ENCODE data around the gene HSD17B10.
"Not testable (repeated sequence)": the region's sequence is repeated elsewhere in the genome, so short reads cannot be mapped to it uniquely, and the experiment has no call there.

Gene HSD17B10

DNA sequence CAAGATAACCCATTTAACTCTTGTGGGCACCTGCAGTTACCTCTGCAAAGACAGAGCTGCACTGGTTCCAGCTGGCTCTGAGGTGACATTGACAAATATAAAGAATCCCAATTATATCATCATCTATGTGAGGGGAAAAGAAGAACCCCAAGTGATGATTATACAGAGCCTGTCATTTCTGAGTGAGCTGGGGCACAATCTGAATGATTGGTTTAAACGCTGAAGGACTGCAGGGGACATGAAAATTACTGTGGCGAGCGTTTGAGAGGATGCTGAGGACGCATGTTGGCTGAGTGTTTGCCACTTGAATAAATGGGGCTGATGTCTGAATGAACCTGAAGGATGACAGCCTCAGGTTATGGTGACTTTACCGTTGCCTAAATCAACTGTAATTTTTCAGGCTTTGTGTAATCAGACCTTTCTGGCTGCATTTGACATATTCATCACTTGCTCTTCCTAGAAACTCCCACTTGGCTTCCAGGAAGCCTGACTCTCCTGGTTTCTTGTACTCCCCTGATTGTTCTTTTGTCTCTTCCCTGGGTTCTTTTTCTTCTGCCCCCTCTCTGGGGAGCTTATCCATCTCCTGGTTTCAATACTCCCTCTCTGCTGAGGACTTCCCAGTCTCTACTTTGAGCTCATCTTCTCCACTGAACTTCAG, 4.1 kb upstream of the HSD17B10 start:
- peak in 1 of 51 donors; percentile 0 for DNase-seq

DNA sequence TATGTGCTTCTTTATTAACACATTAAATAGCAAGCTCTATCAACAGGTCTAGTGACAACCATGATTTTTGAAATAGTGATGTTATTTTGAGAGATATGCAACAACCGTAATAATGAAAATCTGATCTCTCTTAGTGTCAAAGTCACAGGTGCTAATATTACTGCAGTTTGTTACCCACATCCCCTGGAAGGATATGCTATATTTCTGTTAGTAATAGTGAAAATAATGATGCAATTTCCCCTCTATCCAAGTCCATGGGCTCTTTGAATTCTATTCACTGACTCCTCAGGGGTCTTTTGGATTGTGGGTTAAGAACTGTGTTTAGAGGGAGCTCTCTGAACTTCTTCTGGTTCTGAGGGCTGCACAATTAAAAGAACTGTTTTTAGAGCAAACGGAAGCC, 3.0 kb upstream of the HSD17B10 start:
- no peak for DNase-seq

DNA sequence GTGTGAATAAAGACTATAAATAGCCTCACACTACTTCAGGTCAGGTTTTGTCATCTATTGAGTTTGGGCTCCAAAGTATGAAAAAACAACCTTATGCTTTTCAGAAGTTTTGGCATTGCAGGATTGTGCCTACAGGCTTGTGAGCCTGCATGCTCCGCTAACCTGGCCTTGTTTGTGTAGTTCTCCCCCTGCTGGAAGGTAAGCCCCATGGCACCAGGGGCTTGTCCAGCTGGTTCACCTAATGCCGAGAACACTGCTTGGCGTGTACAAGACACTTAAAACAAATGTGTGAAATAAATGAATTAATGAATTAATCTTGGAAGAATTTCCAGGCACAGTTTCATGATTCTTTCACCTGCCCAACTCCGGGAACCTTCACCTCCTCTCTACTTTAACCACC, 1.8 kb upstream of the HSD17B10 start:
- DNase-seq: peak in 25 of 51 donors; percentile 0 to 44 (median 8)

DNA sequence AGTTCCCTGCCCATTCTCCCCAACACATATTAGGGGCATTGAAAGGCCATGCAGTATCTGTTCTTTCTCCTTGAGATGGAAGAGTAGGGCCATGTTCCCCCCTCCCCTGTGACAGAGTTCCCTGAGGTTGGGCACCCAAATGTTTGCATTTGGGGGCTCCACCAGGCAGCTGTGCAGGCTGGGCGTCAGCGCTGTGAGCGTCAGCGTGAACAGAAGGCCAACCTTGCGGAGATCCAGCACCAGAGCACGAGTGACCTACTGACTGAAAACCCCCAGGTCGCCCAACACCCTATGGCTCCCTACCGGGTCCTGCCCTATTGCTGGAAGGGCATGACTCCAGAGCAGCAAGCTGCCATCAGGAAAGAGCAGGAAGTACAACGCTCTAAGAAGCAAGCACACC, 3.9 kb downstream of the HSD17B10 start:
- DNase-seq: no peak

DNA sequence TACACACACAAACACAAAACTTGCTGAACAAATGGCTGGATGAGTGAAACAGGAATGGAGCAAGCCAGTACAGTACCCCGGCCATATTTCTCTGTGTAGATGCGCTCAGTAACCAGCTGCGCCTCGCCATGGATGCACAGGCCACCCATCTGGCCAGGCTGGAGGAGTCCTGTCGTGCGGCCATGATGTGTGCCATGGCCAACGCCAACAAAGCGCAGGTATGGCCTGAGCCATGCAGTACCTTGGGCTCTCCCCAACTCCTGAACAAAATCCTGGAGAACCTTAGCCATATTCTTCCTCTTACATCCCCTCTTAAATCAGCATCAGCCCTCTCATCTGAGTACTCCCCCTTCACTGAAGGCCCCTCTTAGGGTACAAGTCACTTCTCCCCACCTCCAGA, 4.4 kb downstream of the HSD17B10 start:
- no peak for DNase-seq

DNA sequence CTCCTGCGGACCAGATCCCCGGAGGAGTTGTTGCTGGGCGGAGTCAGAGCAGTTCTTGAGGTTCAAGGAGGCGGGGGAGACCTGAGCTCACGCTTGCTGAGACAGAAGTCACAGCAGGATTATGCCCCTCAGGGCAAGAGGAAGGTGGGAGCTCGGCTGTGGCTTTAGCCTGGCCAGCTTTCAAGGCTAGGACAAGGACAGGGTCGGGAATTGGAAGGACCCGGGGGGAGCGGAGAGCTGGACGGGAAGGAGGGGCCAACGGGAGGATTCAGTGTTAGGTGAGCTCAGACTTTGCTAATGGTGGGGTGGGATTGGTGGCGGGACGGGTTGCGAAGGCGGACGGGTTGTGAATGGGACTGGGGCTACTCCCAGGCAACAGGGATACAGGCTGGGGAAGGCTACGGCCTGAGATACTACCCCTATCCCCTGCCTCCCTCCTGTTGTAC, 11.3 kb downstream of the HSD17B10 start, which contains the start of gene RIBC1:
Gene RIBC1 (plus strand): TSS at position 13 of the 446 bp plus-strand sequence. CDS start 3,404 bp downstream, outside the sequence.
- peak in 5 of 51 donors; percentile 13 to 47 (median 18) for DNase-seq

DNA sequence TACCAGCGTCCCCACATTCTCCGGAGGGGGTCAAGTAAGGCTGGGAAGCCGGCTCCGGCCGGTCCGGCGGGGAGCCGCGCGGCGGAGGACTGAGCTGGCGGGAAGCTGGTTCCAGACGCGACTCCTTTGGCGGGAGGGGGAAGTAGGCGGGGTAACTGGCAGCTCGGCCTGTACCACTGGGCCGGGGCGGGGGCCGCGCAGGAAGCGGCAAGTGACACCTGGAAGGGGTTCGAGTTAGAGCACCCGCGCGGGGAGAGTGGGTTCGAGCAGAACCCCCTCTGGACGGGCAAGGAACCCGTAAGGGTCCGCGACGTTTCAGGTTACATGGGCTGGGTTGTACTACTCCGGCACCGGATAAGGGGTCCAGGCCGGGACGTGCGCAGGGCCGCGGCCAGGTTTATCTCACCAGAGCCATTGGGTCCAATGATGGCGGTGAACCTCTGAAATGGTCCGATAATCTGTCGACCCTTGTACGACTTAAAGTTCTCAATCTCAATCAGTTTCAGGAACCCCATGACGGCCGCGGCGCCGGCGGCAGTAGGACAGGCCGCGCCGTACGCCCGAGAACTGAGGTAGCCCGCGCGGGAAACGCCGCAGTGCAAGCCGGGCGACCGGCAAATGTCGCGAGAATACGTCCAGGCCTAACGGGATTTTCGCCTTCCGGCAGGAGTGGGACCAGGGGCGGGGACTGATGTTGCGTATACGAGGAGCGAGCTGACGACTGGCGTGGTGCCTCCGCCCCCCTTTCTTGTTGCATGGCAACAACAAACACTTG, 11.9 kb downstream of the HSD17B10 start, which contains the start of gene SMC1A:
Gene SMC1A (minus strand): TSS at position 569 of the 775 bp plus-strand sequence. CDS start 54 bp downstream, at position 515.
- peak; percentile 28 to 98 (median 88) for DNase-seq

DNA sequence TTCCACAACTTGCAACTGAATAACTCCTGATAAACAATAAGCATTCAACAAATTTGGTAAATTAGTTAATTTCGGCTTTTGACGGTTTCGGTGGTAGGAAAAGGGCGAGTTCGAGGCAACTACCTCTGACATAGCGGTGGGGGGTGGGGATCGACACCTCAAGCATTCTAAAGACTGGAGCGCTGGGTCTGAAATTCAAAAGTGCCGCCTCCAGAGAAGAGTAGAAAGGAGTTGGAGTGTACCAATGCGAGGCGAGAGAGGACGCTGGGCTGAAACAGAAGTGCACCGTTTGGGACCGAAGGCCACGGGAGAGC, 12.4 kb downstream of the HSD17B10 start:
- DNase-seq: no peak

DNA sequence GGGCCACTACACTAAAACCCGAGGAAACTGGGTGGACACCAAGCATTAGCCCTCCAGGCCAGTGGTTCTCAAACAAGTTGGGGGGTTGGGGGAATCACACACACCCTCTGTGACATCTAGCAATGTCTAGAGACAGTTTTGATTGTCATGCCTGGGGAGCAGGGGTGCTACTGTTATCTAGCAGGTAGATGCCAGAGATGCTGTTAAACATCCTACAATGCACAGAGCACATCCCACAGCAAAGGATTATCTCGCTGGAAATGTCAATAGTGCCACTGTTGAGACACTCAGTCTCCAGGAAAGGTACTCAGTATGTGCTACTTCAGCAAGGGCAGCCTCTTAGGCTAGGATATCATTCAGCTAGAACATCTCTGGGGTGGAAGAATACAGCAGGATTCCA, 13.0 kb downstream of the HSD17B10 start:
- DNase-seq: no peak

DNA sequence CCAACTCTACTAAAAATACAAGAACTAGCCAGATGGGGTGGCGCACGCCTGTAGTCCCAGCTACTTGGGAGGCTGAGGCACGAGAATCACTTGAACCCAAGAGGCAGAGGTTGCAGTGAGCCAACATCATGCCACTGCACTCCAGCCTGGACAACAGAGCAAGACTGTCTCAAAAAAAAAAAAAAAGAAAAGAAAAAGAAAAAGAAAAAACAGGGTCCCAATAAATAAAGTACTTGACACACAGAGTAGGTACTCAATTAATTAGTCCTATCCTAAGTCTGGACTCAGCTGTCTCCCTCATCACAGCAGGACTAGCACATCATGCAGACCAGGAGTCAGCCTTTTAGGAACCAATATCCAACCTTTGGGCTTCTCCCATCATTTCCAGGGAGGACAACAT, 13.8 kb downstream of the HSD17B10 start:
- not testable (repeated sequence) for DNase-seq

DNA sequence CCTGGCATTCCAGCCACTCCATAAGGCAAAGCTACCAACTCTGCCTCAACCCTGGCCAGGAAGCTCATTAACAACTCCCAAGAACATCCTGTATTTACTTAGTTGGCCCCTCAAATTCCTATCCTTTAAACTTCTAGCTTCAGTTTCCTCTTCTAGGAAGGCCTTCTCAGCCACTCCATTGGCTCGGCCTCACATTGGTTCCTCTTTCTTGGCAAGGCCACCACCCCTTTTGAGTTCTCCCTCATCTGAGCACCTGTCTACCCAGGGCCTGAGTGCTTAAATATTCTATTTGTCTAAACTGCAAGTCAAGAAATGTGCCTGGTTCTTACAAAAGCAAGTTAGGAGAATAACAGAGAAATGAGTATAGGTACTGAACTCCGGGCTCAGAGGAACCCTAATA, 21.7 kb downstream of the HSD17B10 start:
- DNase-seq: no peak

DNA sequence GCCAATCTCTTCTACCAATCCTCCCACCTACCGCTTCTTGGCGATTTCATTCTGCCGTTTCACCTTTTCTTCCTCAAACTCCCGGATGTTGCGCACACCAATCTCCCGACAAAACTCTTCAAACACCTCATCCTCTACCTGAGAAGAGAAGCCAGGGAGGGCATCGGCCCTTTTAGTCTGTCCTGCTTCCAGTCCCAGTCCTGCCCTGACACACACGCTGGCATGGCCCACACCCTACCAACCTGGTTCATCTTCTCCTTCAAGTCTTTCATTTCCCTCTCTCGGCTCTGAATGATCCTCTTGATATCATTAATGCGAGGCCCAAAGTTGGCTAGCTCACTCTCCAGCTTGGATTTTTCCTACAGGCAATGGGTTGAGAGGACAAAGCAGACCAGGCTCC, 30.6 kb downstream of the HSD17B10 start:
- DNase-seq: no peak

DNA sequence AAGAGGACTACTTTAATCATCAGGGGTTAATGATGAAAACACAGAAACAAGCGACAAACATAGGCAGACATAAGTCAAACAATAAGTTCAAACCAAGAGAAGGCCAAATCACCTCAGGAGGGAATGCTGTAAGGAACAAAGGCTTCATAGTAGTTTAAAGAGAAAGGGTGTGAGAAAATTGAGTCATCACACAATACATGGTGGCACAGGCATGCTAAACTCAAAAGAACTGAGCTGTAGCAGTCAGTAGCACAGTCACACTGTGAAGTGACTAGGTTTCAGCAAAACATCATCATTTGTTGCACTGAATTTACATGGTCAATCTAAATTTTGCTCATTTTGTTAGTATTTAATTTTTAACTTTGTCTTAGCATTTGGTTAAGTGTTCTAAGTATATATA, 36.0 kb downstream of the HSD17B10 start:
- no peak for DNase-seq

DNA sequence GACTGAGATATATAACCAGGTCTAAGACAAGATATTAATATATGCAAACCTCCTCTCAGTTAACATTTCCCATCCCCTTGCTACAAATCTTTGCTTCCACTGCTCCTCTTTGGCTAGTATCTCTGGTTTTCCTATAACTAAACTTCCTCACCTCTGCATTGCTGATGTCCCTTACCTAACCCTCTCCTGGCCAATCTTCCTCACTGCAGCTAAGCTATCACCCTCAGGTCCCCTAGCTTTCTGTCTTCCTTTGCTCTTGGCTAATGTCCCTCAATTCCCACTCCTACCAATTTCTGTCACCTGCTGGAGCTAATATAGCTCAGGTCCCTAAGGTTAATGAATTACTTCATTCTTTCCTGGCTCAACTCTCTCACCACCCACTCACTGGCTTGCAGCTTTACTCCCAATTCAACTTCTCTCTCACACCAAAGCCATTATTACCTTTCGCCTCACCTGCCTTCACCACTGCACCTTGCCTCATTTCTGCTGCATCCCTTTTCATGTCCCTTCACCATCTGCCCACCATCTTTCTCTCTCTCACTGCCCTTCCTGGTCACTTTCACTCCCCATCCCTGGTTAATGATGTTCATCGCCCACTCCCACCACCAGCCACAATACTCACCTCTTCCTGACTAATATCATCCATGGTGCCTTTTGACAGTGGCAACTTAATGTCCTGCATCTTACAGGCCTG, 38.4 kb downstream of the HSD17B10 start:
- no peak for DNase-seq

DNA sequence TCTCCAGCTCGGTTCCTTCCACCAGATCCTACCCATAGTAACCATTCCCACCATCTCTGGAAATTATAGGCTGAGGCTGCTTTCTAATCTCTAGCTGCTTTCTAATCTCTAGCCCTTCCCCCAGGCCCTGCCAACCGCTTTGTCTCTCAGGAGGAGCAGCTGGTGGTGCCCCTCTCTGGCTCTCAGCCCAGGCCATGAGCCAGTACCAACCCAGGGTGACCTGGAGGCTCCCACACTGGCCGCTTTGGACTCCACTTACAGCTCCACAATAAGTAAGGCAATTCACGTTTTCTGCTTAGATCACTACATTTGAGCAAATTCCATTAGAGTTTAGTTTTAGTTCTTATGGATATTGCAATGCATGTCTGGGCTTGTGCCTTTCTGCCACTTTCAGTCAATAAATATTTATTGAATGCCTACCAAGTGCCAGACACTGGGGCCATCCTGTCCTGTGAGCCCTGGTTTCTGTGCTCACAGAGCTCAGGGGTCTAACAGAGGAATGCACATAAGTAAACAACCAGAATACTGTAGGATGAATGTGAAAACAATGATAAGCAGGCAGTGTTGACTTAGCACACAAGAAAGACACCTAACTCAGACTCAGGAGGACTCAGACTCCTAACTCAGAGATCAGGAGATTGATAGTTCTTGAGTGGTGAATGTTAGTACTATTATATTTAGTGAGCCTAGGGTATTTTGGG, 50.6 kb downstream of the HSD17B10 start:
- no peak for DNase-seq
